ENCODE measurements around the gene ELFN1. TPM values are rescaled to one million over a fixed set of nuclear protein-coding genes. Genes with fewer than 3 reads are reported as not detected.
A peak's percentile ranks its signal among the peaks of the same experiment; 100 is the strongest.

The ELFN1 gene
- total RNA-seq, 1 donor from 2014 or later = 1.4 TPM

DNA sequence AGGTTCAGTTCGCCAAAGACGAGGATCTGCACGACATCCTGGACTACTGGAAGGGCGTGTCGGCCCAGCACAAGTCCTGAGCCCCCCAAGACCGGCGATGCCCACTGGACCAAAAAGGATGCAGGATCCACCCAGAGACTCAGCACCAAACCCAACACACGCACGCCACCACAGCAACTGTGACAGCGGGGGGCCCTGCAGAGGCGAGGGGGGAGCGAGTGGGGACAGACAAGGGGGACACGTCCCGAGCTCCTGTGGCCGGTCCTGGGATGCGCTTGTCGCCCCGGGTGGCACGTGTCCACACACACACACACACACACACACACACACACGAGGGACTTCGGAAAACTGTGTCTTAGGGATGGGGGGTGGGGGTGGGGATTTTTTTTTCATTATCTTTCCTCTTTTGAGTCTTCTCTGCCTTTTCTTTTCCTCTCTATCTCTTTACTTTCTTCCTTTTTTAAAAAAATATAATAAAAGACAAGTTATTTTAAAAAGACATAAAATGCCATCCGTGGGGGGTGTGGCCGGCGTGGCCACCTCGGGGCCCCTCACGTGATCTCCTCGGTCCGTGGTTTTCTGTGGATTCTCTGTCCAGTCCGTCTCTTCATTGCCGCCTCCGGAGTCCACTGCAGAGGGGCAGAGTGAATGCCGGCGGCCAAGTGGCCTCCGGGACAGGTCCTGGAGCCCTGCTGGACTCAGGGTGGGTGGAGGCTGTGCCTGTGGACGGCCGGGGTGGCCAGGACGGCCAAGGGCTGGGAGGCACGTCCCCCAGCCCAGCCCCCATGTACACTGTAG lies 77.1 kb downstream of the ELFN1 start:
- TF ChIP-seq, protein P1, sequence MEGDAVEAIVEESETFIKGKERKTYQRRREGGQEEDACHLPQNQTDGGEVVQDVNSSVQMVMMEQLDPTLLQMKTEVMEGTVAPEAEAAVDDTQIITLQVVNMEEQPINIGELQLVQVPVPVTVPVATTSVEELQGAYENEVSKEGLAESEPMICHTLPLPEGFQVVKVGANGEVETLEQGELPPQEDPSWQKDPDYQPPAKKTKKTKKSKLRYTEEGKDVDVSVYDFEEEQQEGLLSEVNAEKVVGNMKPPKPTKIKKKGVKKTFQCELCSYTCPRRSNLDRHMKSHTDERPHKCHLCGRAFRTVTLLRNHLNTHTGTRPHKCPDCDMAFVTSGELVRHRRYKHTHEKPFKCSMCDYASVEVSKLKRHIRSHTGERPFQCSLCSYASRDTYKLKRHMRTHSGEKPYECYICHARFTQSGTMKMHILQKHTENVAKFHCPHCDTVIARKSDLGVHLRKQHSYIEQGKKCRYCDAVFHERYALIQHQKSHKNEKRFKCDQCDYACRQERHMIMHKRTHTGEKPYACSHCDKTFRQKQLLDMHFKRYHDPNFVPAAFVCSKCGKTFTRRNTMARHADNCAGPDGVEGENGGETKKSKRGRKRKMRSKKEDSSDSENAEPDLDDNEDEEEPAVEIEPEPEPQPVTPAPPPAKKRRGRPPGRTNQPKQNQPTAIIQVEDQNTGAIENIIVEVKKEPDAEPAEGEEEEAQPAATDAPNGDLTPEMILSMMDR (IDR thresholded peaks at IDR 0.05) = no peak
- ATAC-seq (no peak), DNase-seq (no peak)
- Histone ChIP-seq H3K4me1 (peaks cover 13% of the 10 kb centered on the region), H3K9me3 (no peaks in the 10 kb centered on the region), H3K4me3 (no peak overlapping the region), H3K36me3 (no peaks in the 10 kb centered on the region), H3K27ac (no peak overlapping the region), H3K27me3 (ENCODE audit: low read depth) (peaks cover 33% of the 10 kb centered on the region)
- intact Hi-C loops (cut with DNase I) = no loop called here

GRCh38 chr7:1748076-1748838 lies 78.2 kb downstream of the ELFN1 start:
- ATAC-seq (no peak), DNase-seq (no peak)
- peaks cover 3% of the 10 kb centered on the region for H3K4me1 ChIP-seq
- no peak overlapping the region for H3K4me3 ChIP-seq
- H3K36me3 ChIP-seq = no peaks in the 10 kb centered on the region
- TF ChIP-seq, protein P1 (IDR thresholded peaks at IDR 0.05) = no peak
- H3K27ac ChIP-seq = no peak overlapping the region
- intact Hi-C loops (cut with DNase I) = no loop called here
- H3K27me3 ChIP-seq (ENCODE audit: low read depth) = peaks cover 29% of the 10 kb centered on the region
- no peaks in the 10 kb centered on the region for H3K9me3 ChIP-seq

DNA sequence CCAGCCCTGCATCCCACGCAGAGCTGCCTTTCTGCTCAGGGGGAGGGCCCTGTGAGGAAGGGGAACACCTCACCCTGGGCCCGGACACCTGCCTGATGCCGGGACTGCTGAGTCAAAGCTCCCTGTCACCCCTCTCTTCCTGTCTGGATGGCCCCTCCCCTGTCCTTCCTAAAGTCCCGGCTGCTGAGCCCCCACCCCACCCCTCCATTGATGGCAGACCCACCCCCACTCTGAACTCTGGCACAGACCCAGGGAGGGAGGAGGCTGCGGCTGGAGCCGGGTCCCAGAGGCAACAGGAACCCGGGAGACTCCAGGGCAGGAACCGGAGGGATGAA lies 78.7 kb downstream of the ELFN1 start:
- H3K4me1 ChIP-seq = no peaks in the 10 kb centered on the region
- no peak overlapping the region for H3K4me3 ChIP-seq
- no peaks in the 10 kb centered on the region for H3K36me3 ChIP-seq
- TF ChIP-seq, protein P1 (IDR thresholded peaks at IDR 0.05) = no peak
- intact Hi-C loops (cut with DNase I) = no loop called here
- ATAC-seq = no peak
- H3K27ac ChIP-seq = no peak overlapping the region
- peaks cover 27% of the 10 kb centered on the region for H3K27me3 ChIP-seq (ENCODE audit: low read depth)
- H3K9me3 ChIP-seq = no peaks in the 10 kb centered on the region
- DNase-seq = no peak

GRCh38 chr7:1749351-1749863 lies 79.3 kb downstream of the ELFN1 start:
- Histone ChIP-seq H3K27me3 (ENCODE audit: low read depth) (peaks cover 27% of the 10 kb centered on the region), H3K27ac (no peak overlapping the region), H3K4me3 (no peak overlapping the region), H3K9me3 (no peaks in the 10 kb centered on the region), H3K36me3 (no peaks in the 10 kb centered on the region), H3K4me1 (no peaks in the 10 kb centered on the region)
- intact Hi-C loops (cut with DNase I) = no loop called here
- ATAC-seq = no peak
- peak; percentile 33 for DNase-seq
- TF ChIP-seq, protein P1 (IDR thresholded peaks at IDR 0.05) = no peak

GRCh38 chr7:1749864-1750466 lies 79.9 kb downstream of the ELFN1 start:
- DNase-seq (peak; percentile 38), ATAC-seq (no peak)
- H3K4me1 ChIP-seq = no peaks in the 10 kb centered on the region
- peaks cover 27% of the 10 kb centered on the region for H3K27me3 ChIP-seq (ENCODE audit: low read depth)
- TF ChIP-seq, protein P1 (IDR thresholded peaks at IDR 0.05) = no peak
- no peaks in the 10 kb centered on the region for H3K36me3 ChIP-seq
- no peak overlapping the region for H3K4me3 ChIP-seq
- H3K27ac ChIP-seq = no peak overlapping the region
- intact Hi-C loops (cut with DNase I) = no loop called here
- H3K9me3 ChIP-seq = no peaks in the 10 kb centered on the region

Measured in lower lobe of right lung (tissue), 2 donors.